ENCODE results near the gene PAOX. TPM values are rescaled to one million over a fixed set of nuclear protein-coding genes. Genes with fewer than 3 reads are reported as not detected.

Gene PAOX
- total and polyA plus RNA-seq, 2 of the 13 experiments (the other 11 are each of a cell fraction or from before 2014, with no cell fraction given): 0.49 to 0.77 TPM

DNA sequence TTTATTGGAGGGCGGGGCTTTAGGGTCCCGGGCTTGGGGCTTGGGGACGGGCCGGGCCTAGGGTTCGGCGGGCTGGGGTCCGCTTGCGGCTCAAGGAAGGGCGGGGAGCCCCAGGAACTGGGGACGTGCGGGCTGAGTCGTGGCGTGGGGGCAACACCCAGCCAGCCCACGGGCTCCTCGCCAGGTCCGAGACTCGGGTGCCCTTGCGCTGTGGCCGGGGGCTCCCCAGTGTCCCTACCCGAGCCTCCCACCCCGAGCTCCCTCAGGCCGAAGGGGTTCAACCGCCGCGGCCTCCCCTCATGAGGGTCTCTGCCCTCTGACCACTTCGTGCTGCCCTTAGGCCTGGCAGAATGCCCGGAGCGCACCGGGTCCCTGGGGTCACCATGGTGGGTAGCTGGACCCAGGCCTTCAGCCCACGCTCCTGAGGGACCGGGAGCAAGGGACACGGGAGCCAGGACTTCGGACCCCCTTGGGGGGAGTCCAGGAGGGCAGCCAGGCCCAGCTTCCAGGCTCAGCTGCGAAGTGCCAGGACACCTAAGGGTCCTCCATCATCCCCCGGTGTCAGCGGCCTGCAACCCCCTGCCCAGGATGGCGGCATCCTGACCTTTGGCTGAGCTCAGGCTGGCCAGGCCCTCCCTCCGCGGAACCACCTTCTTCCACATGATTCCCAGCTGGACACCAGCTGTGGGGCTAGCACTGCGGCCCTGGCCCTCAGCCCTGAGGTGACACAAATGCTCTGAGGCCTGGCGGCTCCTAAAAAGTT is 20.7 kb upstream of the PAOX start (continued):
- TF ChIP-seq, protein P1, sequence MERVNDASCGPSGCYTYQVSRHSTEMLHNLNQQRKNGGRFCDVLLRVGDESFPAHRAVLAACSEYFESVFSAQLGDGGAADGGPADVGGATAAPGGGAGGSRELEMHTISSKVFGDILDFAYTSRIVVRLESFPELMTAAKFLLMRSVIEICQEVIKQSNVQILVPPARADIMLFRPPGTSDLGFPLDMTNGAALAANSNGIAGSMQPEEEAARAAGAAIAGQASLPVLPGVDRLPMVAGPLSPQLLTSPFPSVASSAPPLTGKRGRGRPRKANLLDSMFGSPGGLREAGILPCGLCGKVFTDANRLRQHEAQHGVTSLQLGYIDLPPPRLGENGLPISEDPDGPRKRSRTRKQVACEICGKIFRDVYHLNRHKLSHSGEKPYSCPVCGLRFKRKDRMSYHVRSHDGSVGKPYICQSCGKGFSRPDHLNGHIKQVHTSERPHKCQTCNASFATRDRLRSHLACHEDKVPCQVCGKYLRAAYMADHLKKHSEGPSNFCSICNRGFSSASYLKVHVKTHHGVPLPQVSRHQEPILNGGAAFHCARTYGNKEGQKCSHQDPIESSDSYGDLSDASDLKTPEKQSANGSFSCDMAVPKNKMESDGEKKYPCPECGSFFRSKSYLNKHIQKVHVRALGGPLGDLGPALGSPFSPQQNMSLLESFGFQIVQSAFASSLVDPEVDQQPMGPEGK (CRISPR knock-in tag; IDR thresholded peaks at IDR 0.05): peak; percentile 41; the same call in 1 of the 2 replicates
- TF ChIP-seq, protein P2, sequence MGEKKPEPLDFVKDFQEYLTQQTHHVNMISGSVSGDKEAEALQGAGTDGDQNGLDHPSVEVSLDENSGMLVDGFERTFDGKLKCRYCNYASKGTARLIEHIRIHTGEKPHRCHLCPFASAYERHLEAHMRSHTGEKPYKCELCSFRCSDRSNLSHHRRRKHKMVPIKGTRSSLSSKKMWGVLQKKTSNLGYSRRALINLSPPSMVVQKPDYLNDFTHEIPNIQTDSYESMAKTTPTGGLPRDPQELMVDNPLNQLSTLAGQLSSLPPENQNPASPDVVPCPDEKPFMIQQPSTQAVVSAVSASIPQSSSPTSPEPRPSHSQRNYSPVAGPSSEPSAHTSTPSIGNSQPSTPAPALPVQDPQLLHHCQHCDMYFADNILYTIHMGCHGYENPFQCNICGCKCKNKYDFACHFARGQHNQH (CRISPR knock-in tag; IDR thresholded peaks at IDR 0.05): 0 out of 2 replicates have a peak, but pooled peaks have one; percentile 25
- TF ChIP-seq SIX1 (CRISPR knock-in tag; IDR thresholded peaks at IDR 0.05; ENCODE audit: borderline replicate concordance): no peak
- peak; percentile 57; the same call in 1 of the 2 replicates for TF ChIP-seq SALL1 (CRISPR knock-in tag; IDR thresholded peaks at IDR 0.05)
- no peak for TF ChIP-seq ZNF780A (CRISPR knock-in tag; IDR thresholded peaks at IDR 0.05)
- peak; percentile 17 for TF ChIP-seq AGO2 (optimal IDR thresholded peaks at IDR 0.05; ENCODE audit: low read depth, low read length)
- no peak for TF ChIP-seq ZNF768 (CRISPR knock-in tag; IDR thresholded peaks at IDR 0.05)
- no peak for TF ChIP-seq RFXAP (CRISPR knock-in tag; IDR thresholded peaks at IDR 0.05; ENCODE audit: borderline replicate concordance)
- TF ChIP-seq, protein P3, sequence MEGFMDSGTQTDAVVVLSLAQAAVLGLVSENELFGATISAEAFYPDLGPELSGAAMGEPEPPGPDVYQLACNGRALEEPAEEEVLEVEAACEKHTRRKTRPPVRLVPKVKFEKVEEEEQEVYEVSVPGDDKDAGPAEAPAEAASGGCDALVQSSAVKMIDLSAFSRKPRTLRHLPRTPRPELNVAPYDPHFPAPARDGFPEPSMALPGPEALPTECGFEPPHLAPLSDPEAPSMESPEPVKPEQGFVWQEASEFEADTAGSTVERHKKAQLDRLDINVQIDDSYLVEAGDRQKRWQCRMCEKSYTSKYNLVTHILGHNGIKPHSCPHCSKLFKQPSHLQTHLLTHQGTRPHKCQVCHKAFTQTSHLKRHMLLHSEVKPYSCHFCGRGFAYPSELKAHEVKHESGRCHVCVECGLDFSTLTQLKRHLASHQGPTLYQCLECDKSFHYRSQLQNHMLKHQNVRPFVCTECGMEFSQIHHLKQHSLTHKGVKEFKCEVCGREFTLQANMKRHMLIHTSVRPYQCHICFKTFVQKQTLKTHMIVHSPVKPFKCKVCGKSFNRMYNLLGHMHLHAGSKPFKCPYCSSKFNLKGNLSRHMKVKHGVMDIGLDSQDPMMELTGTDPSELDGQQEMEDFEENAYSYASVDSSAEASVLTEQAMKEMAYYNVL (CRISPR knock-in tag; IDR thresholded peaks at IDR 0.05; ENCODE audit: borderline replicate concordance): no peak
- no peak for TF ChIP-seq ZNF790 (CRISPR knock-in tag; IDR thresholded peaks at IDR 0.05; ENCODE audit: borderline replicate concordance)
- TF ChIP-seq ARHGAP35 (CRISPR knock-in tag; IDR thresholded peaks at IDR 0.05; ENCODE audit: borderline replicate concordance): 0 out of 2 replicates have a peak, but pooled peaks have one; percentile 42
- no peak for TF ChIP-seq ZNF530 (CRISPR knock-in tag; IDR thresholded peaks at IDR 0.05; ENCODE audit: low read depth)
- TF ChIP-seq, protein P4, sequence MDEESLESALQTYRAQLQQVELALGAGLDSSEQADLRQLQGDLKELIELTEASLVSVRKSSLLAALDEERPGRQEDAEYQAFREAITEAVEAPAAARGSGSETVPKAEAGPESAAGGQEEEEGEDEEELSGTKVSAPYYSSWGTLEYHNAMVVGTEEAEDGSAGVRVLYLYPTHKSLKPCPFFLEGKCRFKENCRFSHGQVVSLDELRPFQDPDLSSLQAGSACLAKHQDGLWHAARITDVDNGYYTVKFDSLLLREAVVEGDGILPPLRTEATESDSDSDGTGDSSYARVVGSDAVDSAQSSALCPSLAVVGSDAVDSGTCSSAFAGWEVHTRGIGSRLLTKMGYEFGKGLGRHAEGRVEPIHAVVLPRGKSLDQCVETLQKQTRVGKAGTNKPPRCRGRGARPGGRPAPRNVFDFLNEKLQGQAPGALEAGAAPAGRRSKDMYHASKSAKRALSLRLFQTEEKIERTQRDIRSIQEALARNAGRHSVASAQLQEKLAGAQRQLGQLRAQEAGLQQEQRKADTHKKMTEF (CRISPR knock-in tag; IDR thresholded peaks at IDR 0.05): peak; percentile 29; the same call in 1 of the 2 replicates
- TF ChIP-seq ZNF225 (CRISPR knock-in tag; IDR thresholded peaks at IDR 0.05): peak; percentile 56

Measured in HepG2 (cell line).